Stimulated activated naive CD8-positive, alpha-beta T cell treated with anti-CD3 and anti-CD28 coated beads, Interleukin-15, Interleukin-2, amounts not matched to agents 100 ng/mL and 50 ng/mL, for 24 hours (primary cell): Measurements from ENCODE around the gene RNF212.

Experiments
- H3K27ac Mint-ChIP-seq: one replicate; pipeline ENCODE4 v1.8.0; 2021; ENCODE audit warnings: mild to moderate bottlenecking, mixed read lengths
- H3K27me3 Mint-ChIP-seq: one replicate; pipeline ENCODE4 v1.8.0; 2021; ENCODE audit warnings: mixed read lengths
- H3K36me3 Mint-ChIP-seq: one replicate; pipeline ENCODE4 v1.8.0; 2021; ENCODE audit warnings: low read depth, mixed read lengths
- H3K4me1 Mint-ChIP-seq: one replicate; pipeline ENCODE4 v1.8.0; 2021; ENCODE audit warnings: low read depth, mixed read lengths
- H3K4me3 Mint-ChIP-seq: one replicate; pipeline ENCODE4 v1.8.0; 2021; ENCODE audit warnings: mild to moderate bottlenecking, mixed read lengths
- H3K9me3 Mint-ChIP-seq: one replicate; pipeline ENCODE4 v1.8.0; 2021; ENCODE audit warnings: mixed read lengths

The RNF212 gene

GRCh38 chr4:1086011-1086410 is 27.4 kb downstream of the RNF212 start:
- Mint-ChIP-seq H3K4me1 (peaks cover 9% of the 10 kb centered on the region), H3K9me3 (peaks cover 11% of the 10 kb centered on the region), H3K27me3 (peaks cover 18% of the 10 kb centered on the region), H3K27ac (no peak overlapping the region), H3K4me3 (no peak overlapping the region), H3K36me3 (peaks cover 6% of the 10 kb centered on the region)

- peaks cover 11% of the 10 kb centered on the region for H3K9me3 Mint-ChIP-seq
- H3K4me3 Mint-ChIP-seq: no peak overlapping the region
- H3K36me3 Mint-ChIP-seq: peaks cover 6% of the 10 kb centered on the region
- peaks cover 9% of the 10 kb centered on the region for H3K4me1 Mint-ChIP-seq
- no peak overlapping the region for H3K27ac Mint-ChIP-seq
- H3K27me3 Mint-ChIP-seq: peaks cover 18% of the 10 kb centered on the region
Measured at GRCh38 chr4:1085404-1085799, 28.0 kb downstream of the RNF212 start.

GRCh38 chr4:1084796-1085403 is 28.5 kb downstream of the RNF212 start:
- Mint-ChIP-seq H3K27ac (no peak overlapping the region), H3K4me3 (no peak overlapping the region), H3K4me1 (peaks cover 9% of the 10 kb centered on the region), H3K9me3 (peaks cover 11% of the 10 kb centered on the region), H3K36me3 (peaks cover 6% of the 10 kb centered on the region), H3K27me3 (peaks cover 21% of the 10 kb centered on the region)

- Mint-ChIP-seq H3K4me3 (no peak overlapping the region), H3K4me1 (peaks cover 9% of the 10 kb centered on the region)
Measured at GRCh38 chr4:1084394-1084793, 29.0 kb downstream of the RNF212 start.

DNA sequence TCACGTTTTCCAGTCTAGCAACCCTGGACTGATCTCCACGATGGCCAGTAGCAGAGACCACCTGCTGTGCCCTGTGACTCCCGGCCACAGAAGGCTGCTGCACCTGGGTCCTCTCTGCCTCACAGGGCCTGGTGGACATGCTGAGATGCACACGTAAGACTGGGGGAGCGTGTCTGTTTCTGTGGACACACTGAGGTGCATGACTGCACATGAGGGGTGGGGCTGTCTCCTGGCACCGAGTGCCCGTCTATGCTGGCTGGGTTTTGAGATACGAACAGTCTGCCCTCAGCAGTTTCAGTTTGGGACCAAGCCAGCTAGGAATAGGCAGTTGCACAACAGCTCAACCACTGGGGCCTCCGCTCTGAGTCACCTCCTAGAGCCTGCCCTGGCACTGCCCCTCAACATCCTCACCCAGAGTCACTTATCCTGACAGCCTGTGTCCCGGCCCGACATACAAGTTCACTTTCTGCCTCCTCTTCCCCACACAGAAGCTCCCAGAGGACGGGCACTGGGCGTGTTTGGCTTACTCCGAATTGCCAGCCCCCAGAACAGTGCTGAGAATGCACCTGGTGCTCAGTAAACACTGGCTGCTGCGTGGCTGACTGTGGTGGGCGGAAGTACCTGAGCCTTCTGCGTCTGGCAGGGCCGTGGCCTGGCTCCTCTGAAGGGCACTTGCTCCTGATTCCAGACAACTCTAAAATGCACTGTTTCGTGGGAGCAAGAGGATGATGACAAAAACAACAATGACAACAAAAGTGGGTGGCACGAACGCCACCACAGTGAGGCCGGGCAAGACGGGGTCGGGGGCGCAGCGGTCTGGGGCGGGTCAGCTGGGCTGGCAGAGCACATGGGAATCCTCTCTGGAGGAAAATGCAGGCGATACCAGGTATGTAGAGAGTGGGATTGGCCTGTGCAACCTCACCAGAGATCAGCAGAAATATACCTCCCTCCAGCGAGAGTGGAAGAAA is 30.9 kb downstream of the RNF212 start:
- Mint-ChIP-seq H3K4me1 (peaks cover 9% of the 10 kb centered on the region), H3K4me3 (no peak overlapping the region), H3K36me3 (no peaks in the 10 kb centered on the region), H3K27ac (no peak overlapping the region), H3K27me3 (peaks cover 32% of the 10 kb centered on the region), H3K9me3 (no peaks in the 10 kb centered on the region)

More at GRCh38 chr4:1084394-1084793, 29.0 kb downstream of the RNF212 start:
- Mint-ChIP-seq H3K27me3 (peaks cover 26% of the 10 kb centered on the region), H3K27ac (no peak overlapping the region), H3K36me3 (peaks cover 6% of the 10 kb centered on the region), H3K9me3 (peaks cover 7% of the 10 kb centered on the region)

GRCh38 chr4:1081689-1082040 is 31.7 kb downstream of the RNF212 start:
- peak overlapping the region; percentile 55 for H3K27ac Mint-ChIP-seq
- H3K27me3 Mint-ChIP-seq: peaks cover 32% of the 10 kb centered on the region
- H3K9me3 Mint-ChIP-seq: no peaks in the 10 kb centered on the region
- H3K4me1 Mint-ChIP-seq: peaks cover 9% of the 10 kb centered on the region
- H3K4me3 Mint-ChIP-seq: no peak overlapping the region
- no peaks in the 10 kb centered on the region for H3K36me3 Mint-ChIP-seq

DNA sequence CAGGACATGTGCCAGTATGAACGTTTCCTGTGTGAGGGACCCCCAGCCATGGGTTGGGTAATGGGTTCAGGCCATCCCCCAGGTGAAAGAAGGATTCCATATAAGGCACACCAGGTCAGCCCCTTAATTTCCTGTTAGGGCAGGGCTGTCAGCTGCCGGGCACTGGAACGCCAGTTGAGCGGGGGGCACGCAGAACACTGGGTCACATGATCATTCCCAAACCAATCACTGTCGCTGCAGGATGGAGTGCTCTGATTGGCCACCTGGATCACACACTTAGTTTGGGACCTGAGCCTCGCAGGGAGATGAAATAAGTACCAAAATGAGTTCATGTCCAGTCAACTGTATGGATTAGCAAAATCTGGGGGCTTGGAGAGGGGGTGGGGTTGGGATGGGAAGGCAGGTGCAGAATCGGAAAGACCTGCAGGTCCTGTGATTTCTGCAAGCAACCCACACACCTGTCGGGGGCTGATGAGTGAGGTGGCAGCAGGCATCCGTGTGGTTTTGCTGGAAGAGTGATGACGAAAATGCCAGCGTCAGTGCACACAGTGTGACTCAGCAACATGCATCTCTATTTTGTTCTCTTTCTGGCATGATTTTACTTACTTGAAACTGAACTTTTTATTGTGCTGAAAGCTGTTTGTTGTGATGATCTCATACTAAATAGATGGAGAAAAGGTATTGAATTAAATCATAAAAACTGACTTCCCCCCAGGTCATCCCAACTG is 32.2 kb downstream of the RNF212 start:
- peaks cover 32% of the 10 kb centered on the region for H3K27me3 Mint-ChIP-seq
- no peaks in the 10 kb centered on the region for H3K9me3 Mint-ChIP-seq
- peak overlapping the region; percentile 55 for H3K27ac Mint-ChIP-seq

GRCh38 chr4:1080432-1080831 is 32.9 kb downstream of the RNF212 start:
- Mint-ChIP-seq H3K36me3 (no peaks in the 10 kb centered on the region), H3K9me3 (no peaks in the 10 kb centered on the region), H3K27me3 (peaks cover 28% of the 10 kb centered on the region), H3K4me3 (no peak overlapping the region), H3K4me1 (peaks cover 9% of the 10 kb centered on the region), H3K27ac (no peak overlapping the region)

More for the DNA sequence above, 32.2 kb downstream of the RNF212 start:
- H3K36me3 Mint-ChIP-seq: no peaks in the 10 kb centered on the region
- H3K4me3 Mint-ChIP-seq: no peak overlapping the region
- H3K4me1 Mint-ChIP-seq: peaks cover 9% of the 10 kb centered on the region

DNA sequence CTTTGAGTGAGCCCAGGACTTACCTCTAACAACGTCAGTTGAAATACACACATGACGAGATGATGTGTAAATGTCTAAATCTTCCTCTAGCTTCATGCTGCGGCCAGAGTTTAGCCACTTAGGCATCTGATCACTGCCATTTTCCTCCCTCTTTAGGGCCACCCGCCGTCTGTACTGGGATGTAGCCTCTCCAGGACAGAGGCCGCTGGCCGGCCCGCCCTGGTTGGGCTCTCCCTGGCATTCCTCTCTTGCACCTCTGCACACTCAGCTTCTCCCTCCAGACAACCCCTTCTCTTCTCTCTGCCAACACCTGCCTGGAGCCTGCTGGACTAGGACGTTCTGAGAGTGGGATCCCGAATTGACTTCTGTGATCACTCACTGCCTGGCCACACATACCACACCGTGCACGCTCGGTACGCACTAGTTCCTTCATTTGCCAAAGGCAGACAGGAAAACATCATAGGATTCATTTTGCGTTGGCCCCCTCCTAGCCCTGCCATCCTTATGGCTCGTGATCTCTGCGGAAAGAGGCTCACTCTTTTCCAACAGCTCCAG is 33.6 kb downstream of the RNF212 start:
- H3K4me3 Mint-ChIP-seq: no peak overlapping the region
- H3K27me3 Mint-ChIP-seq: peaks cover 28% of the 10 kb centered on the region
- no peak overlapping the region for H3K27ac Mint-ChIP-seq
- H3K36me3 Mint-ChIP-seq: no peaks in the 10 kb centered on the region
- H3K4me1 Mint-ChIP-seq: peaks cover 9% of the 10 kb centered on the region
- no peaks in the 10 kb centered on the region for H3K9me3 Mint-ChIP-seq

DNA sequence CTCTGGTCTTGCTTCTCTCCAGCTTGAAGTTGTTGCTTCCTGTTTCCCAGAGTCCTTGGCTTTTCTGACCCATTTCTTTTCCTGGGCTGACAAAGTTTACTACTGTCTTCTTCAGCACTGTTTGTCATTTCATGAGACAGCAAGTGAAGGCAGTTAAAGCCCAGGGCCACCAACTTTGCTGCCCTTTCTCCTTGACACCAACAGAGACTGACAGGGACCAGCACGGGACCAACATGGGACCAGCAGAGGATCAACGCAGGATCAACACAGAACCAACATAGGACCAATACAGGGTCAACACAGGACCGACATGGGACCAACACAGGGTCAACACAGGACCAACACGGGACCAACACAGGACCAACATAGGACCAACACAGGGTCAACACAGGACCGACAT is 34.9 kb downstream of the RNF212 start:
- Mint-ChIP-seq H3K27me3 (peaks cover 25% of the 10 kb centered on the region), H3K9me3 (no peaks in the 10 kb centered on the region), H3K4me1 (peaks cover 9% of the 10 kb centered on the region), H3K27ac (no peak overlapping the region), H3K4me3 (no peak overlapping the region), H3K36me3 (no peaks in the 10 kb centered on the region)

- Mint-ChIP-seq H3K27ac (no peak overlapping the region), H3K9me3 (no peaks in the 10 kb centered on the region), H3K36me3 (no peaks in the 10 kb centered on the region), H3K4me3 (no peak overlapping the region), H3K4me1 (peaks cover 12% of the 10 kb centered on the region), H3K27me3 (peaks cover 21% of the 10 kb centered on the region)
Measured at GRCh38 chr4:1077711-1078477, 35.5 kb downstream of the RNF212 start.

- H3K4me3 Mint-ChIP-seq: no peak overlapping the region
- H3K27ac Mint-ChIP-seq: no peak overlapping the region
- H3K9me3 Mint-ChIP-seq: no peaks in the 10 kb centered on the region
- peaks cover 19% of the 10 kb centered on the region for H3K27me3 Mint-ChIP-seq
- peaks cover 12% of the 10 kb centered on the region for H3K4me1 Mint-ChIP-seq
- no peaks in the 10 kb centered on the region for H3K36me3 Mint-ChIP-seq
Measured at GRCh38 chr4:1075809-1076699, 37.3 kb downstream of the RNF212 start.

GRCh38 chr4:1075225-1075624 is 38.1 kb downstream of the RNF212 start:
- Mint-ChIP-seq H3K4me1 (peaks cover 12% of the 10 kb centered on the region), H3K36me3 (no peaks in the 10 kb centered on the region), H3K9me3 (no peaks in the 10 kb centered on the region), H3K27me3 (peaks cover 19% of the 10 kb centered on the region), H3K27ac (no peak overlapping the region), H3K4me3 (no peak overlapping the region)
